ENCODE data around the gene VSX2.

Gene VSX2

GRCh38 chr14:74259513-74259912, 20.3 kb downstream of the VSX2 start:
- DNase-seq (ENCODE audit: low read depth) = no peak

- DNase-seq (ENCODE audit: low read depth) = no peak
Measured at GRCh38 chr14:74260525-74261233, 21.4 kb downstream of the VSX2 start.

- DNase-seq (ENCODE audit: low read depth) = no peak
Measured at GRCh38 chr14:74261288-74261687, 22.0 kb downstream of the VSX2 start.

- DNase-seq (ENCODE audit: low read depth) = no peak
Measured at GRCh38 chr14:74262076-74262475, 22.8 kb downstream of the VSX2 start.

- no peak for DNase-seq (ENCODE audit: low read depth)
Measured at GRCh38 chr14:74263181-74263580, 23.9 kb downstream of the VSX2 start.

- DNase-seq (ENCODE audit: low read depth) = no peak
Measured at GRCh38 chr14:74263921-74264320, 24.7 kb downstream of the VSX2 start.

- no peak for DNase-seq (ENCODE audit: low read depth)
Measured at GRCh38 chr14:74265301-74265965, 26.2 kb downstream of the VSX2 start.

- DNase-seq (ENCODE audit: low read depth) = no peak
Measured at GRCh38 chr14:74267588-74267987, 28.3 kb downstream of the VSX2 start.

- DNase-seq (ENCODE audit: low read depth) = peak; percentile 79
Measured at GRCh38 chr14:74270382-74271177, 31.3 kb downstream of the VSX2 start.

GRCh38 chr14:74271365-74271764, 32.1 kb downstream of the VSX2 start:
- no peak for DNase-seq (ENCODE audit: low read depth)

GRCh38 chr14:74275241-74275841, 36.1 kb downstream of the VSX2 start:
- DNase-seq (ENCODE audit: low read depth) = peak; percentile 94

- DNase-seq (ENCODE audit: low read depth) = no peak
Measured at GRCh38 chr14:74278080-74278479, 38.8 kb downstream of the VSX2 start.

- no peak for DNase-seq (ENCODE audit: low read depth)
Measured at GRCh38 chr14:74281069-74281468, 41.8 kb downstream of the VSX2 start.

GRCh38 chr14:74286736-74287135, 47.5 kb downstream of the VSX2 start:
- no peak for DNase-seq (ENCODE audit: low read depth)

- DNase-seq (ENCODE audit: low read depth) = no peak
Measured at GRCh38 chr14:74289801-74290200, 50.6 kb downstream of the VSX2 start.

GRCh38 chr14:74290415-74290814, 51.2 kb downstream of the VSX2 start:
- DNase-seq (ENCODE audit: low read depth) = no peak

- DNase-seq (ENCODE audit: low read depth) = no peak
Measured at GRCh38 chr14:74292061-74292460, 52.8 kb downstream of the VSX2 start.

- DNase-seq (ENCODE audit: low read depth) = no peak
Measured at GRCh38 chr14:74293606-74294005, 54.4 kb downstream of the VSX2 start.

- no peak for DNase-seq (ENCODE audit: low read depth)
Measured at GRCh38 chr14:74296037-74296467, 56.8 kb downstream of the VSX2 start.

GRCh38 chr14:74297986-74298385, 58.7 kb downstream of the VSX2 start:
- DNase-seq (ENCODE audit: low read depth) = no peak

GRCh38 chr14:74299061-74299545, 59.9 kb downstream of the VSX2 start:
- DNase-seq (ENCODE audit: low read depth) = no peak

- no peak for DNase-seq (ENCODE audit: low read depth)
Measured at GRCh38 chr14:74301594-74302151, 62.4 kb downstream of the VSX2 start.
